ENCODE data around the gene JAZF1.

Gene JAZF1

GRCh38 chr7:27955596-27955995 is 225.0 kb downstream of the JAZF1 start:
- no peaks in the 10 kb centered on the region for H3K27me3 Mint-ChIP-seq
- H3K27ac Mint-ChIP-seq = no peak overlapping the region
- H3K9me3 Mint-ChIP-seq = no peaks in the 10 kb centered on the region
- no peak for DNase-seq
- no peak overlapping the region for H3K4me3 Mint-ChIP-seq
- H3K36me3 Mint-ChIP-seq = peaks cover 21 to 26% of the 10 kb centered on the region in 2 donors
- ATAC-seq (replicated peaks) = peak; percentile 42 to 83
- H3K4me1 Mint-ChIP-seq = peaks cover 15 to 39% of the 10 kb centered on the region in 2 donors

- H3K27me3 Mint-ChIP-seq = no peaks in the 10 kb centered on the region
- H3K9me3 Mint-ChIP-seq = no peaks in the 10 kb centered on the region
- no peak overlapping the region for H3K27ac Mint-ChIP-seq
- peaks cover 12 to 35% of the 10 kb centered on the region in 2 donors for H3K4me1 Mint-ChIP-seq
- H3K4me3 Mint-ChIP-seq = no peak overlapping the region
- H3K36me3 Mint-ChIP-seq = peaks cover 15 to 27% of the 10 kb centered on the region in 2 donors
- no peak for ATAC-seq (replicated peaks)
- DNase-seq = no peak
Measured at GRCh38 chr7:27955011-27955410, 225.6 kb downstream of the JAZF1 start.

- H3K4me3 Mint-ChIP-seq = no peak overlapping the region
- H3K36me3 Mint-ChIP-seq = peaks cover 19 to 34% of the 10 kb centered on the region in 2 donors
- H3K27me3 Mint-ChIP-seq = no peaks in the 10 kb centered on the region
- H3K4me1 Mint-ChIP-seq = peaks cover 14 to 38% of the 10 kb centered on the region in 2 donors
- H3K9me3 Mint-ChIP-seq = no peaks in the 10 kb centered on the region
- H3K27ac Mint-ChIP-seq = no peak overlapping the region
- DNase-seq (no peak), ATAC-seq (replicated peaks) (no peak)
Measured at GRCh38 chr7:27953777-27954176, 226.8 kb downstream of the JAZF1 start.

- no peak overlapping the region for H3K4me3 Mint-ChIP-seq
- no peaks in the 10 kb centered on the region for H3K27me3 Mint-ChIP-seq
- peaks cover 13 to 39% of the 10 kb centered on the region in 2 donors for H3K4me1 Mint-ChIP-seq
- peaks cover 19 to 32% of the 10 kb centered on the region in 2 donors for H3K36me3 Mint-ChIP-seq
- no peak overlapping the region for H3K27ac Mint-ChIP-seq
- no peaks in the 10 kb centered on the region for H3K9me3 Mint-ChIP-seq
- ATAC-seq (replicated peaks) (no peak), DNase-seq (no peak)
Measured at GRCh38 chr7:27953361-27953760, 227.2 kb downstream of the JAZF1 start.

- ATAC-seq (replicated peaks) (no peak), DNase-seq (no peak)
- H3K4me1 Mint-ChIP-seq = peaks cover 15 to 37% of the 10 kb centered on the region in 2 donors
- no peaks in the 10 kb centered on the region for H3K9me3 Mint-ChIP-seq
- no peak overlapping the region for H3K27ac Mint-ChIP-seq
- peaks cover 19 to 35% of the 10 kb centered on the region in 2 donors for H3K36me3 Mint-ChIP-seq
- H3K4me3 Mint-ChIP-seq = no peak overlapping the region
- no peaks in the 10 kb centered on the region for H3K27me3 Mint-ChIP-seq
Measured at GRCh38 chr7:27952456-27953285, 227.9 kb downstream of the JAZF1 start.

- H3K36me3 Mint-ChIP-seq = peaks cover 17 to 37% of the 10 kb centered on the region in 2 donors
- H3K27me3 Mint-ChIP-seq = no peaks in the 10 kb centered on the region
- H3K4me1 Mint-ChIP-seq = peaks cover 13 to 25% of the 10 kb centered on the region in 2 donors
- no peak overlapping the region for H3K27ac Mint-ChIP-seq
- ATAC-seq (replicated peaks) = no peak
- no peaks in the 10 kb centered on the region for H3K9me3 Mint-ChIP-seq
- no peak overlapping the region for H3K4me3 Mint-ChIP-seq
- DNase-seq = no peak
Measured at GRCh38 chr7:27950123-27950522, 230.5 kb downstream of the JAZF1 start.

GRCh38 chr7:27948861-27949260 is 231.7 kb downstream of the JAZF1 start:
- Mint-ChIP-seq H3K27me3 (no peaks in the 10 kb centered on the region), H3K9me3 (no peaks in the 10 kb centered on the region), H3K4me3 (no peak overlapping the region), H3K4me1 (peaks cover 13 to 25% of the 10 kb centered on the region in 2 donors), H3K27ac (no peak overlapping the region), H3K36me3 (peaks cover 19 to 31% of the 10 kb centered on the region in 2 donors)
- no peak for ATAC-seq (replicated peaks)
- DNase-seq = no peak

GRCh38 chr7:27947586-27948278 is 232.9 kb downstream of the JAZF1 start:
- no peak overlapping the region for H3K4me3 Mint-ChIP-seq
- no peak for ATAC-seq (replicated peaks)
- no peaks in the 10 kb centered on the region for H3K27me3 Mint-ChIP-seq
- DNase-seq = no peak
- no peaks in the 10 kb centered on the region for H3K9me3 Mint-ChIP-seq
- H3K4me1 Mint-ChIP-seq = peaks cover 13 to 19% of the 10 kb centered on the region in 2 donors
- no peak overlapping the region for H3K27ac Mint-ChIP-seq
- H3K36me3 Mint-ChIP-seq = peaks cover 18 to 35% of the 10 kb centered on the region in 2 donors

- ATAC-seq (replicated peaks) (no peak), DNase-seq (no peak)
- Mint-ChIP-seq H3K36me3 (peaks cover 20 to 31% of the 10 kb centered on the region in 2 donors), H3K27ac (no peak overlapping the region), H3K4me3 (no peak overlapping the region), H3K27me3 (no peaks in the 10 kb centered on the region), H3K4me1 (peaks cover 9 to 19% of the 10 kb centered on the region in 2 donors), H3K9me3 (no peaks in the 10 kb centered on the region)
Measured at GRCh38 chr7:27946351-27946750, 234.2 kb downstream of the JAZF1 start.

GRCh38 chr7:27945058-27945795 is 235.4 kb downstream of the JAZF1 start:
- peaks cover 31 to 36% of the 10 kb centered on the region in 2 donors for H3K36me3 Mint-ChIP-seq
- DNase-seq = no peak
- peaks cover 10 to 21% of the 10 kb centered on the region in 2 donors for H3K4me1 Mint-ChIP-seq
- no peak overlapping the region for H3K4me3 Mint-ChIP-seq
- no peaks in the 10 kb centered on the region for H3K27me3 Mint-ChIP-seq
- H3K27ac Mint-ChIP-seq = no peak overlapping the region
- ATAC-seq (replicated peaks) = no peak
- H3K9me3 Mint-ChIP-seq = peaks cover 0 to 1% of the 10 kb centered on the region in 2 donors

GRCh38 chr7:27944643-27945042 is 236.0 kb downstream of the JAZF1 start:
- ATAC-seq (replicated peaks) = no peak
- H3K36me3 Mint-ChIP-seq = peaks cover 31 to 36% of the 10 kb centered on the region in 2 donors
- peaks cover 10 to 19% of the 10 kb centered on the region in 2 donors for H3K4me1 Mint-ChIP-seq
- H3K9me3 Mint-ChIP-seq = peaks cover 0 to 3% of the 10 kb centered on the region in 2 donors
- no peak overlapping the region for H3K4me3 Mint-ChIP-seq
- H3K27ac Mint-ChIP-seq = no peak overlapping the region
- DNase-seq = no peak
- no peaks in the 10 kb centered on the region for H3K27me3 Mint-ChIP-seq

- DNase-seq (no peak), ATAC-seq (replicated peaks) (no peak)
- H3K36me3 Mint-ChIP-seq = peaks cover 27 to 39% of the 10 kb centered on the region in 2 donors
- peaks cover 0 to 3% of the 10 kb centered on the region in 2 donors for H3K9me3 Mint-ChIP-seq
- no peak overlapping the region for H3K4me3 Mint-ChIP-seq
- H3K4me1 Mint-ChIP-seq = peaks cover 9 to 10% of the 10 kb centered on the region in 2 donors
- H3K27ac Mint-ChIP-seq = no peak overlapping the region
- H3K27me3 Mint-ChIP-seq = no peaks in the 10 kb centered on the region
Measured at GRCh38 chr7:27943241-27943640, 237.4 kb downstream of the JAZF1 start.

GRCh38 chr7:27942711-27943110 is 237.9 kb downstream of the JAZF1 start:
- H3K4me3 Mint-ChIP-seq = no peak overlapping the region
- peaks cover 27 to 39% of the 10 kb centered on the region in 2 donors for H3K36me3 Mint-ChIP-seq
- DNase-seq (no peak), ATAC-seq (replicated peaks) (no peak)
- H3K9me3 Mint-ChIP-seq = peaks cover 0 to 3% of the 10 kb centered on the region in 2 donors
- H3K27ac Mint-ChIP-seq = no peak overlapping the region
- H3K4me1 Mint-ChIP-seq = peaks cover 7 to 10% of the 10 kb centered on the region in 2 donors
- H3K27me3 Mint-ChIP-seq = no peaks in the 10 kb centered on the region

GRCh38 chr7:27941522-27941921 is 239.1 kb downstream of the JAZF1 start:
- DNase-seq (no peak), ATAC-seq (replicated peaks) (no peak)
- Mint-ChIP-seq H3K9me3 (peaks cover 0 to 3% of the 10 kb centered on the region in 2 donors), H3K4me3 (no peak overlapping the region), H3K27ac (no peak overlapping the region), H3K4me1 (peaks cover 5 to 10% of the 10 kb centered on the region in 2 donors), H3K27me3 (no peaks in the 10 kb centered on the region), H3K36me3 (peaks cover 27 to 39% of the 10 kb centered on the region in 2 donors)

All from stimulated activated naive B cell treated with anti-CD40 and anti-IgM and Interleukin-4, amounts not matched to agents 10 μg/mL and 1 μg/mL and 100 μg/mL, for 72 hours (primary cell).